Measurements from ENCODE around the gene ZBTB11. TPM values are rescaled to one million over a fixed set of nuclear protein-coding genes. Genes with fewer than 3 reads are reported as not detected.
"Not testable (repeated sequence)": the region's sequence is repeated elsewhere in the genome, so short reads cannot be mapped to it uniquely, and the experiment has no call there.

ZBTB11 gene
- polyA plus RNA-seq, 1 of the 3 experiments (the other 2 are of a cell fraction), result 4.9 TPM

DNA sequence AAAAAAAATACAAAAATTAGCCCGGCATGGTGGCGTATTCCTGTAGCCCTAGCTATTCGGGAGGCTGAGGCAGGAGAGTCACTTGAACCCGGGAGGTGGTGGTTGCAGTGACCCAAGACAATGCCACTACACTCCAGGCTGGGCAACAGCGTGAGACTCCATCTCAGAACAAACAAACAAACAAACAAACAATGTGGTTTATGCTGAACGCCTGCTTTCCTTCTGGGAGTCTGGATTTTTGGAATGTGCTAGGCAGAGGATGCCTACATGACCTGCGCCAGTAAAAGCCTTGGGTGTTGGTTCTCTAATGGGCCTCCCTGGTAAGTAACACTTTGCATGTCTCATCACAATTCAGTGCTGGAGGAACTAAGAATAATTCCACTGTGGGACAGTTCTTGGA, 59.5 kb downstream of the ZBTB11 start:
- H3K9me3 ChIP-seq, result no peaks in the 10 kb centered on the region
- DNase-seq, result no peak
- H3K4me3 ChIP-seq (ENCODE audit: low read depth in 2 of 2, low read length in 1 of 2), result no peak overlapping the region
- H3K27ac ChIP-seq (ENCODE audit: low read depth in 2 of 2, low read length in 1 of 2), result no peak overlapping the region
- no peaks in the 10 kb centered on the region for H3K27me3 ChIP-seq (ENCODE audit: insufficient read depth)
- H3K9ac ChIP-seq, result no peak overlapping the region
- H3K79me2 ChIP-seq (ENCODE audit: insufficient read depth), result no peaks in the 10 kb centered on the region
- ChIA-PET POLR2A (no interaction called here), CTCF (no interaction called here)
- TF ChIP-seq, protein P1, sequence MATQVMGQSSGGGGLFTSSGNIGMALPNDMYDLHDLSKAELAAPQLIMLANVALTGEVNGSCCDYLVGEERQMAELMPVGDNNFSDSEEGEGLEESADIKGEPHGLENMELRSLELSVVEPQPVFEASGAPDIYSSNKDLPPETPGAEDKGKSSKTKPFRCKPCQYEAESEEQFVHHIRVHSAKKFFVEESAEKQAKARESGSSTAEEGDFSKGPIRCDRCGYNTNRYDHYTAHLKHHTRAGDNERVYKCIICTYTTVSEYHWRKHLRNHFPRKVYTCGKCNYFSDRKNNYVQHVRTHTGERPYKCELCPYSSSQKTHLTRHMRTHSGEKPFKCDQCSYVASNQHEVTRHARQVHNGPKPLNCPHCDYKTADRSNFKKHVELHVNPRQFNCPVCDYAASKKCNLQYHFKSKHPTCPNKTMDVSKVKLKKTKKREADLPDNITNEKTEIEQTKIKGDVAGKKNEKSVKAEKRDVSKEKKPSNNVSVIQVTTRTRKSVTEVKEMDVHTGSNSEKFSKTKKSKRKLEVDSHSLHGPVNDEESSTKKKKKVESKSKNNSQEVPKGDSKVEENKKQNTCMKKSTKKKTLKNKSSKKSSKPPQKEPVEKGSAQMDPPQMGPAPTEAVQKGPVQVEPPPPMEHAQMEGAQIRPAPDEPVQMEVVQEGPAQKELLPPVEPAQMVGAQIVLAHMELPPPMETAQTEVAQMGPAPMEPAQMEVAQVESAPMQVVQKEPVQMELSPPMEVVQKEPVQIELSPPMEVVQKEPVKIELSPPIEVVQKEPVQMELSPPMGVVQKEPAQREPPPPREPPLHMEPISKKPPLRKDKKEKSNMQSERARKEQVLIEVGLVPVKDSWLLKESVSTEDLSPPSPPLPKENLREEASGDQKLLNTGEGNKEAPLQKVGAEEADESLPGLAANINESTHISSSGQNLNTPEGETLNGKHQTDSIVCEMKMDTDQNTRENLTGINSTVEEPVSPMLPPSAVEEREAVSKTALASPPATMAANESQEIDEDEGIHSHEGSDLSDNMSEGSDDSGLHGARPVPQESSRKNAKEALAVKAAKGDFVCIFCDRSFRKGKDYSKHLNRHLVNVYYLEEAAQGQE (IDR thresholded peaks at IDR 0.05; ENCODE audit: low read depth, low read length), result no peak
- TF ChIP-seq, protein P2, sequence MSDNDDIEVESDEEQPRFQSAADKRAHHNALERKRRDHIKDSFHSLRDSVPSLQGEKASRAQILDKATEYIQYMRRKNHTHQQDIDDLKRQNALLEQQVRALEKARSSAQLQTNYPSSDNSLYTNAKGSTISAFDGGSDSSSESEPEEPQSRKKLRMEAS (IDR thresholded peaks at IDR 0.05; ENCODE audit: low read depth), result no peak
- TF ChIP-seq MEF2A (IDR thresholded peaks at IDR 0.05; ENCODE audit: borderline replicate concordance, low read depth), result no peak
- TF ChIP-seq SMC3 (IDR thresholded peaks at IDR 0.05; ENCODE audit: low read depth, low read length), result no peak
- TF ChIP-seq SIN3A (IDR thresholded peaks at IDR 0.05; ENCODE audit: borderline replicate concordance, low read depth, low read length), result no peak
- no peak for TF ChIP-seq TEAD4 (IDR thresholded peaks at IDR 0.05; ENCODE audit: borderline replicate concordance, insufficient read depth)
- no peak for TF ChIP-seq FOXJ3 (CRISPR knock-in tag; IDR thresholded peaks at IDR 0.05)
- H3K4me2 ChIP-seq, result no peak overlapping the region
- WGBS (ENCODE audit: low lambda C conversion rate), result 72% methylated on average over 7 of the region's 7 CpGs
- no peaks in the 10 kb centered on the region for H3K4me1 ChIP-seq (ENCODE audit: control insufficient read depth in 1 of 2, insufficient read depth in 2 of 2, low read depth in 1 of 2, low read length in 1 of 2)
- no peaks in the 10 kb centered on the region for H4K20me1 ChIP-seq (ENCODE audit: insufficient read depth)
- no peaks in the 10 kb centered on the region for H3K36me3 ChIP-seq (replicated peaks in 1 of 2; ENCODE audit: control insufficient read depth in 1 of 2, insufficient read depth in 2 of 2, low read length in 1 of 2)
- H2AFZ ChIP-seq (ENCODE audit: low read depth), result no peak overlapping the region
- H3K9me2 ChIP-seq, result no peaks in the 10 kb centered on the region
- H3F3A ChIP-seq (replicated peaks; ENCODE audit: insufficient read depth), result no peaks in the 10 kb centered on the region

DNA sequence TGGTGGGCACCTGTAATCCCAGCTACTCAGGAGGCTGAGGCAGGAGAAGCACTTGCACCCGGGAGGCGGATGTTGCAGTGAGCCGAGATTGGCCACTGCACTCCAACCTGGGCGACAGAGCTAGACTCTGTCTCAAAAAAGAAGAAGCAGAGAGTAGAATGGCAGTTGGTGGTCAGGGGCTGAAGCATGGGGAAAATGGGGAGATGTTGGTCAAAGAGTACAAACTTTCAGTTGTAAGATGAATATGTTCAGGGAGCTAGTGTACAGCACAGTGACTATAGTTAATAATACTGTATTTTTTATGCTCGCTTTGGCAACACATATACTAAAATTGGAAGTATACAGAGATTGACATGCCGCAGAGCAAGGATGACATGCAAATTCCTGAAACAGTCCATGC, 61.4 kb downstream of the ZBTB11 start:
- H4K20me1 ChIP-seq (ENCODE audit: insufficient read depth), result no peaks in the 10 kb centered on the region
- 85% methylated on average over 6 of the region's 6 CpGs for WGBS (ENCODE audit: low lambda C conversion rate)
- H3K9me2 ChIP-seq, result no peaks in the 10 kb centered on the region
- H3K9ac ChIP-seq, result no peak overlapping the region
- CTCF ChIA-PET, result no interaction called here
- H3K4me2 ChIP-seq, result no peak overlapping the region
- POLR2A ChIA-PET, result no interaction called here
- H3K4me3 ChIP-seq (ENCODE audit: low read depth in 2 of 2, low read length in 1 of 2), result no peak overlapping the region
- DNase-seq, result no peak
- no peaks in the 10 kb centered on the region for H3K9me3 ChIP-seq
- H3F3A ChIP-seq (replicated peaks; ENCODE audit: insufficient read depth), result no peaks in the 10 kb centered on the region
- H3K79me2 ChIP-seq (ENCODE audit: insufficient read depth), result no peaks in the 10 kb centered on the region
- H3K36me3 ChIP-seq (replicated peaks in 1 of 2; ENCODE audit: control insufficient read depth in 1 of 2, insufficient read depth in 2 of 2, low read length in 1 of 2), result no peaks in the 10 kb centered on the region
- H2AFZ ChIP-seq (ENCODE audit: low read depth), result no peak overlapping the region
- H3K27me3 ChIP-seq (ENCODE audit: insufficient read depth), result no peaks in the 10 kb centered on the region
- TF ChIP-seq EP300 (IDR thresholded peaks at IDR 0.05; ENCODE audit: borderline replicate concordance in 1 of 2, low read depth in 1 of 2, low read length in 1 of 2), result no peak
- no peak for TF ChIP-seq NRF1 (IDR thresholded peaks at IDR 0.05; ENCODE audit: low read depth, low read length)
- TF ChIP-seq, protein P3, sequence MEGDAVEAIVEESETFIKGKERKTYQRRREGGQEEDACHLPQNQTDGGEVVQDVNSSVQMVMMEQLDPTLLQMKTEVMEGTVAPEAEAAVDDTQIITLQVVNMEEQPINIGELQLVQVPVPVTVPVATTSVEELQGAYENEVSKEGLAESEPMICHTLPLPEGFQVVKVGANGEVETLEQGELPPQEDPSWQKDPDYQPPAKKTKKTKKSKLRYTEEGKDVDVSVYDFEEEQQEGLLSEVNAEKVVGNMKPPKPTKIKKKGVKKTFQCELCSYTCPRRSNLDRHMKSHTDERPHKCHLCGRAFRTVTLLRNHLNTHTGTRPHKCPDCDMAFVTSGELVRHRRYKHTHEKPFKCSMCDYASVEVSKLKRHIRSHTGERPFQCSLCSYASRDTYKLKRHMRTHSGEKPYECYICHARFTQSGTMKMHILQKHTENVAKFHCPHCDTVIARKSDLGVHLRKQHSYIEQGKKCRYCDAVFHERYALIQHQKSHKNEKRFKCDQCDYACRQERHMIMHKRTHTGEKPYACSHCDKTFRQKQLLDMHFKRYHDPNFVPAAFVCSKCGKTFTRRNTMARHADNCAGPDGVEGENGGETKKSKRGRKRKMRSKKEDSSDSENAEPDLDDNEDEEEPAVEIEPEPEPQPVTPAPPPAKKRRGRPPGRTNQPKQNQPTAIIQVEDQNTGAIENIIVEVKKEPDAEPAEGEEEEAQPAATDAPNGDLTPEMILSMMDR (IDR thresholded peaks at IDR 0.05), result no peak
- no peak for TF ChIP-seq TEAD4 (IDR thresholded peaks at IDR 0.05; ENCODE audit: borderline replicate concordance, insufficient read depth)
- TF ChIP-seq ELF1 (IDR thresholded peaks at IDR 0.05), result no peak
- no peak for TF ChIP-seq SMC3 (IDR thresholded peaks at IDR 0.05; ENCODE audit: low read depth, low read length)
- TF ChIP-seq CHD2 (IDR thresholded peaks at IDR 0.05; ENCODE audit: low read length, partially characterized antibody), result no peak
- TF ChIP-seq FOXM1 (IDR thresholded peaks at IDR 0.05; ENCODE audit: low read depth), result no peak
- TF ChIP-seq, protein P4, sequence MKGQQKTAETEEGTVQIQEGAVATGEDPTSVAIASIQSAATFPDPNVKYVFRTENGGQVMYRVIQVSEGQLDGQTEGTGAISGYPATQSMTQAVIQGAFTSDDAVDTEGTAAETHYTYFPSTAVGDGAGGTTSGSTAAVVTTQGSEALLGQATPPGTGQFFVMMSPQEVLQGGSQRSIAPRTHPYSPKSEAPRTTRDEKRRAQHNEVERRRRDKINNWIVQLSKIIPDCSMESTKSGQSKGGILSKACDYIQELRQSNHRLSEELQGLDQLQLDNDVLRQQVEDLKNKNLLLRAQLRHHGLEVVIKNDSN (IDR thresholded peaks at IDR 0.05; ENCODE audit: borderline replicate concordance, low read depth), result no peak
- TF ChIP-seq POLR2AphosphoS5 (IDR thresholded peaks at IDR 0.05; ENCODE audit: low read depth, low read length), result no peak
- no peak for TF ChIP-seq NFIC (IDR thresholded peaks at IDR 0.05; ENCODE audit: borderline replicate concordance)
- no peak for TF ChIP-seq JUND (IDR thresholded peaks at IDR 0.05)
- no peak for TF ChIP-seq MEF2A (IDR thresholded peaks at IDR 0.05; ENCODE audit: borderline replicate concordance, low read depth)
- no peak for TF ChIP-seq FOSL2 (IDR thresholded peaks at IDR 0.05; ENCODE audit: borderline replicate concordance, low read depth)
- no peak for TF ChIP-seq TAF1 (IDR thresholded peaks at IDR 0.05; ENCODE audit: borderline replicate concordance, low read depth, low read length)
- no peaks in the 10 kb centered on the region for H3K4me1 ChIP-seq (ENCODE audit: control insufficient read depth in 1 of 2, insufficient read depth in 2 of 2, low read depth in 1 of 2, low read length in 1 of 2)
- no peak overlapping the region for H3K27ac ChIP-seq (ENCODE audit: low read depth in 2 of 2, low read length in 1 of 2)

DNA sequence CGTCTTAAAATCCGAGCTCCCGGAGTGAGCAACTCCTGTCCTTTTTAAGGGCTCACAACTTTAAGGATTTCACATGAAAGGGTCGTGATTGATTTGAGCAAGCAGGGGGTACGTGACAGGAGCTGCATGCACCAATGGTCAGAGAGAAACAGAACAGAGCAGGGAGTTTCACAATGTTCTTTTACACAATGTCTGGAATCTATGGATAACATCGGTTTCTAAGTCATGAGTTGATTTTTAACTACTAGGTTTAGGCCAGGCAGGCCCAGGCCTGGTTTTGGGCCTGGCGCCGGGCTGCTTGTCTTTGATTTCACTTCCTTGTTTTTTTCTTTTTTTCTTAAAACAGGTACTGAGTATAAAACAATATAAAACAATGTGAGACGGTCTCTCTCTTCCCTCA, 63.9 kb downstream of the ZBTB11 start:
- POLR2A ChIA-PET; H3K9me3 ChIP-seq; H3K4me1 ChIP-seq (ENCODE audit: control insufficient read depth in 1 of 2, insufficient read depth in 2 of 2, low read depth in 1 of 2, low read length in 1 of 2); H3K27me3 ChIP-seq (ENCODE audit: insufficient read depth); DNase-seq; H2AFZ ChIP-seq (ENCODE audit: low read depth); H3F3A ChIP-seq (replicated peaks; ENCODE audit: insufficient read depth); H3K9ac ChIP-seq; H3K79me2 ChIP-seq (ENCODE audit: insufficient read depth); CTCF ChIA-PET; H4K20me1 ChIP-seq (ENCODE audit: insufficient read depth); H3K4me2 ChIP-seq; H3K9me2 ChIP-seq; H3K27ac ChIP-seq (ENCODE audit: low read depth in 2 of 2, low read length in 1 of 2); H3K36me3 ChIP-seq (replicated peaks in 1 of 2; ENCODE audit: control insufficient read depth in 1 of 2, insufficient read depth in 2 of 2, low read length in 1 of 2); H3K4me3 ChIP-seq (ENCODE audit: low read depth in 2 of 2, low read length in 1 of 2): not testable (repeated sequence)
- 84% methylated on average over 8 of the region's 9 CpGs for WGBS (ENCODE audit: low lambda C conversion rate)
